ENCODE results near the gene AXIN1. TPM values are rescaled to one million over a fixed set of nuclear protein-coding genes. Genes with fewer than 3 reads are reported as not detected.
A peak's percentile ranks its signal among the peaks of the same experiment; 100 is the strongest.

Gene AXIN1
- polyA plus RNA-seq, 4 donors, result 24.5 to 33.6 (median 27.6) TPM

- FAIRE-seq (no peak), DNase-seq (no peak)
- 93 to 95% (median 94%) methylated on average over 23 of the region's 23 CpGs for WGBS, 3 donors
- no peaks in the 10 kb centered on the region for H3K27me3 ChIP-seq (ENCODE audit: control insufficient read depth in 3 of 3, insufficient read depth in 3 of 3, low read length in 3 of 3)
- H3K27ac ChIP-seq (ENCODE audit: low read depth in 1 of 3, low read length in 2 of 3), result no peak overlapping the region
- H3K9me3 ChIP-seq (ENCODE audit: control insufficient read depth in 2 of 2, insufficient read depth in 1 of 2, low read depth in 1 of 2, low read length in 1 of 2), result no peaks in the 10 kb centered on the region
- no peak overlapping the region for H3K4me3 ChIP-seq (ENCODE audit: low read depth in 1 of 3, low read length in 3 of 3)
- peaks cover 0 to 21% (median 0%) of the 10 kb centered on the region in 3 donors for H3K4me1 ChIP-seq (ENCODE audit: control insufficient read depth in 3 of 3, insufficient read depth in 2 of 3, low read depth in 1 of 3, low read length in 2 of 3)
- peaks cover 12 to 79% (median 23%) of the 10 kb centered on the region in 3 donors for H3K36me3 ChIP-seq (ENCODE audit: control insufficient read depth in 3 of 3, insufficient read depth in 2 of 3, low read depth in 1 of 3, low read length in 3 of 3)
Observed at GRCh38 chr16:375212-375611, 22.7 kb upstream of the AXIN1 start.

DNA sequence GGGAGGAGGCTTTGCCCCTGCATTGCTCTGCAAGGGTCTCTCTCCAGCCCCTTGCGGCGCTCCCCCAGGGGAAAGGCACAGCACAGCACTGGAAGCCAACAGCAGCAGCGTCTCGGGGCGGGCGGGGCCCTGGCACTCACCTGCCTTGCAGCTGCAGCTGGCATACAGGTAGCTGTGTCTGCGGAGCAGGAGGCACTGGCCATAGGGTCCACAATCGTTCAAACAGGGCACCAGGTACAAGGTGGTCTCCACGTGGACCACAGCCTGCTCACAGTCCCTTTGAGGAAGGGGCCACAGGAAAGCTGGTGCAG, 22.0 kb upstream of the AXIN1 start:
- Histone ChIP-seq H3K9me3 (ENCODE audit: control insufficient read depth in 2 of 2, insufficient read depth in 1 of 2, low read depth in 1 of 2, low read length in 1 of 2) (no peaks in the 10 kb centered on the region), H3K4me1 (ENCODE audit: control insufficient read depth in 3 of 3, insufficient read depth in 2 of 3, low read depth in 1 of 3, low read length in 2 of 3) (peaks cover 0 to 19% (median 0%) of the 10 kb centered on the region in 3 donors), H3K27me3 (ENCODE audit: control insufficient read depth in 3 of 3, insufficient read depth in 3 of 3, low read length in 3 of 3) (no peaks in the 10 kb centered on the region), H3K27ac (ENCODE audit: low read depth in 1 of 3, low read length in 2 of 3) (no peak overlapping the region), H3K4me3 (ENCODE audit: low read depth in 1 of 3, low read length in 3 of 3) (no peak overlapping the region), H3K36me3 (ENCODE audit: control insufficient read depth in 3 of 3, insufficient read depth in 2 of 3, low read depth in 1 of 3, low read length in 3 of 3) (peaks cover 12 to 76% (median 23%) of the 10 kb centered on the region in 3 donors)
- no peak for DNase-seq
- WGBS, 3 donors, result 57 to 81% (median 57%) methylated on average over 7 to 9 of the region's 9 CpGs
- no peak for FAIRE-seq

GRCh38 chr16:373848-374615, 21.5 kb upstream of the AXIN1 start:
- Histone ChIP-seq H3K27ac (ENCODE audit: low read depth in 1 of 3, low read length in 2 of 3) (no peak overlapping the region), H3K27me3 (ENCODE audit: control insufficient read depth in 3 of 3, insufficient read depth in 3 of 3, low read length in 3 of 3) (no peaks in the 10 kb centered on the region), H3K4me3 (ENCODE audit: low read depth in 1 of 3, low read length in 3 of 3) (no peak overlapping the region), H3K36me3 (ENCODE audit: control insufficient read depth in 3 of 3, insufficient read depth in 2 of 3, low read depth in 1 of 3, low read length in 3 of 3) (peaks cover 12 to 81% (median 23%) of the 10 kb centered on the region in 3 donors), H3K9me3 (ENCODE audit: control insufficient read depth in 2 of 2, insufficient read depth in 1 of 2, low read depth in 1 of 2, low read length in 1 of 2) (no peaks in the 10 kb centered on the region), H3K4me1 (ENCODE audit: control insufficient read depth in 3 of 3, insufficient read depth in 2 of 3, low read depth in 1 of 3, low read length in 2 of 3) (peaks cover 0 to 19% (median 0%) of the 10 kb centered on the region in 3 donors)
- DNase-seq (no peak), FAIRE-seq (no peak)
- WGBS, 3 donors, result 91 to 94% (median 92%) methylated on average over 41 to 44 of the region's 44 CpGs

GRCh38 chr16:373020-373598, 20.6 kb upstream of the AXIN1 start:
- FAIRE-seq (no peak), DNase-seq (no peak)
- Histone ChIP-seq H3K36me3 (ENCODE audit: control insufficient read depth in 3 of 3, insufficient read depth in 2 of 3, low read depth in 1 of 3, low read length in 3 of 3) (peaks cover 16 to 88% (median 23%) of the 10 kb centered on the region in 3 donors), H3K4me3 (ENCODE audit: low read depth in 1 of 3, low read length in 3 of 3) (no peak overlapping the region), H3K4me1 (ENCODE audit: control insufficient read depth in 3 of 3, insufficient read depth in 2 of 3, low read depth in 1 of 3, low read length in 2 of 3) (peaks cover 0 to 14% (median 0%) of the 10 kb centered on the region in 3 donors), H3K9me3 (ENCODE audit: control insufficient read depth in 2 of 2, insufficient read depth in 1 of 2, low read depth in 1 of 2, low read length in 1 of 2) (no peaks in the 10 kb centered on the region), H3K27me3 (ENCODE audit: control insufficient read depth in 3 of 3, insufficient read depth in 3 of 3, low read length in 3 of 3) (no peaks in the 10 kb centered on the region), H3K27ac (ENCODE audit: low read depth in 1 of 3, low read length in 2 of 3) (no peak overlapping the region)
- 82 to 96% (median 87%) methylated on average over 5 of the region's 5 CpGs for WGBS, 3 donors

GRCh38 chr16:372302-372983, 19.9 kb upstream of the AXIN1 start:
- H3K9me3 ChIP-seq (ENCODE audit: control insufficient read depth in 2 of 2, insufficient read depth in 1 of 2, low read depth in 1 of 2, low read length in 1 of 2), result no peaks in the 10 kb centered on the region
- H3K36me3 ChIP-seq (ENCODE audit: control insufficient read depth in 3 of 3, insufficient read depth in 2 of 3, low read depth in 1 of 3, low read length in 3 of 3), result peaks cover 15 to 90% (median 28%) of the 10 kb centered on the region in 3 donors
- 90 to 94% (median 92%) methylated on average over 19 of the region's 19 CpGs for WGBS, 3 donors
- H3K27ac ChIP-seq (ENCODE audit: low read depth in 1 of 3, low read length in 2 of 3), result no peak overlapping the region
- H3K4me1 ChIP-seq (ENCODE audit: control insufficient read depth in 3 of 3, insufficient read depth in 2 of 3, low read depth in 1 of 3, low read length in 2 of 3), result peaks cover 0 to 14% (median 0%) of the 10 kb centered on the region in 3 donors
- H3K27me3 ChIP-seq (ENCODE audit: control insufficient read depth in 3 of 3, insufficient read depth in 3 of 3, low read length in 3 of 3), result no peaks in the 10 kb centered on the region
- no peak overlapping the region for H3K4me3 ChIP-seq (ENCODE audit: low read depth in 1 of 3, low read length in 3 of 3)
- DNase-seq (no peak), FAIRE-seq (no peak)

DNA sequence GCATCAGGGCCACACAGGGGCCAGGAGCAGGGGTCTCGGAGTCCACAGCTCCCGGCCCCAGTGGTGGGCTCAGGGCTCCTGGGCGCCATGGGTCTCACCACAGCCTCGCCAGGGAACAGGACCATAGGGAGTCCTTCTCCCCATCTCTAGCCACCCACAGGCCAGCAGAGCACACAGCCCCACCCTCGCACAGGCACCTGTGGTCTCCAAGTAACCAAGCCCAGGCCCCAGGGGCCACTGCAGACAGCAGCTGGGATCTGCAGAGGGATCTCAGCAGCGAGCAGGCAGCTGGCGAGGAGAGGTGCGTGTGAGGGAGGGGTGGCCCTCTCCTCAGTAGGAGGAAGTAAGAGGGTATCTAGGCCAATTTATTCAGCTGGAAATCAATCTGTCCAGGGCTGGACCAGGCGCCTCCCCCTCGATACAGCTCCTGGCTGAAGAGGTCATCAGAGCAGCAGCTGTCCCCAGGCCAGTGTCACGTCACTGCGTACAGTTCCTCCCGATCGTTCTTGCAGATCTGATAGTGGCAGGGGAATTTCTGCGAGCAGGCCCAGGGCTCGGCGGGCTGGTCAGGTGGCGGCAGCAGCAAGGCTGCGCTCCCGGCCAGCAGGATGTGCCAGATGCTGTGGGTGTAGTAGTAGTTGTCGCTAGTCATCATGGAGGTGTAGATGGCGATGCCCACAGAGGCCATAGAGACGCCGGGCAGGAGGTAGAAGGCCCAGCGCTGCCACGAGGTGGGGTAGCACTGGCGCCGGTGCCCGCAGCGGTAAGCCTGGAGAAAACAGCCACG, 19.2 kb upstream of the AXIN1 start:
- no peak overlapping the region for H3K27ac ChIP-seq (ENCODE audit: low read depth in 1 of 3, low read length in 2 of 3)

DNA sequence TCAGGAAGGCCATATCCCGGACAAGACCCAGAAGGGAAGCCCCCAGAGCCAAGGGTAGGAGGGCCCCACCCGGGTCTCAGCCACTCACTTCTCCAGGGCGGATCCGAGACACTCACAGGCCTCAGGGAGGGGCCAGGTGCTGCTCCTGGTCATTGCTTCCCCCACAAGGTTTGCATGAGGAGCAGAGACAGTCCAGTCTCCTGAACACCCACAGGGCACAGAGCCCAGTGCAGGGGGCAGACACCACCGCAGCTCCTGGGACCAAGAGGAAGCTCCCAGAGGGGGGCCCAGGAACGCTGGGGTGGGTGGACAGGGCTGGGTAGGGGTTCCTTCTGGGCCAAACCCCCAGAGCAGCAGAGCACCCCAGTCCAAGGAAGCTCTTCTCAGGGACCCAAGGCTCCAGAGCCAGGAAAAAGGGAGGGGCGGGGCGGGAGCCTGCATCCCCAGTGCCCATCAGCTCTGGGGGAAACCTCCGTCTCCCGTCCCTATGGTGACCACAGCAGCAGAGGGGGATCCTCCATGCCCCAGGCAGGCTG, 18.5 kb upstream of the AXIN1 start:
- no peak overlapping the region for H3K4me3 ChIP-seq (ENCODE audit: low read depth in 1 of 3, low read length in 3 of 3)
- H3K4me1 ChIP-seq (ENCODE audit: control insufficient read depth in 3 of 3, insufficient read depth in 2 of 3, low read depth in 1 of 3, low read length in 2 of 3), result peaks cover 0 to 14% (median 0%) of the 10 kb centered on the region in 3 donors
- DNase-seq (no peak), FAIRE-seq (no peak)
- no peaks in the 10 kb centered on the region for H3K9me3 ChIP-seq (ENCODE audit: control insufficient read depth in 2 of 2, insufficient read depth in 1 of 2, low read depth in 1 of 2, low read length in 1 of 2)
- peak overlapping the region in 2 of 3 donors; percentile 29 to 67 for H3K27ac ChIP-seq (ENCODE audit: low read depth in 1 of 3, low read length in 2 of 3)
- WGBS, 3 donors, result 57 to 70% (median 58%) methylated on average over 6 to 10 of the region's 10 CpGs
- no peaks in the 10 kb centered on the region for H3K27me3 ChIP-seq (ENCODE audit: control insufficient read depth in 3 of 3, insufficient read depth in 3 of 3, low read length in 3 of 3)
- H3K36me3 ChIP-seq (ENCODE audit: control insufficient read depth in 3 of 3, insufficient read depth in 2 of 3, low read depth in 1 of 3, low read length in 3 of 3), result peaks cover 11 to 90% (median 24%) of the 10 kb centered on the region in 3 donors

More for the DNA sequence above, 19.2 kb upstream of the AXIN1 start:
- Histone ChIP-seq H3K9me3 (ENCODE audit: control insufficient read depth in 2 of 2, insufficient read depth in 1 of 2, low read depth in 1 of 2, low read length in 1 of 2) (no peaks in the 10 kb centered on the region), H3K27me3 (ENCODE audit: control insufficient read depth in 3 of 3, insufficient read depth in 3 of 3, low read length in 3 of 3) (no peaks in the 10 kb centered on the region), H3K4me1 (ENCODE audit: control insufficient read depth in 3 of 3, insufficient read depth in 2 of 3, low read depth in 1 of 3, low read length in 2 of 3) (peaks cover 0 to 14% (median 0%) of the 10 kb centered on the region in 3 donors), H3K4me3 (ENCODE audit: low read depth in 1 of 3, low read length in 3 of 3) (no peak overlapping the region), H3K36me3 (ENCODE audit: control insufficient read depth in 3 of 3, insufficient read depth in 2 of 3, low read depth in 1 of 3, low read length in 3 of 3) (peaks cover 12 to 90% (median 27%) of the 10 kb centered on the region in 3 donors)
- 88 to 92% (median 89%) methylated on average over 30 to 31 of the region's 31 CpGs for WGBS, 3 donors
- DNase-seq (no peak), FAIRE-seq (no peak)
